ENCODE results near the gene RAB6A.
"Not testable (repeated sequence)": the region's sequence is repeated elsewhere in the genome, so short reads cannot be mapped to it uniquely, and the experiment has no call there.

DNA sequence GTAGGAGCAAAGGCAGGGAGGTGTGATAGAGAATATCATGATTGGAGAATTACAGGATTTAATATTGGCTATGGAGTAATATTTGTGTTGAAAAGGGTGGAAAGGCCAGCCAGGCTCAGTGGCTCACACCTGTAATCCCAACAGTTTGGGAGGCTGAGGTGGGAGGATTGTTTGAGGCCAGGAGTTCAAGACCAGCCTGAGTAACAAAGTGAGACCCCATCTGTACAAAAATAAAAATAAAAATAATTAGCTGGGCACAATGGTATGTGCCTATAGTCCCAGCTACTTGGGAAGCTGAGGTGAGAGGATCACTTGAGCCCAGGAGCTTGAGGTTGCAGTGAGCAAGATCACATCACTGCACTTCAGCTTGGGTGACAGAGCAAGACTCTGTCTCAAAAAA lies 24.6 kb upstream of the RAB6A start:
- not testable (repeated sequence) for TF ChIP-seq POLR2AphosphoS5 (IDR thresholded peaks at IDR 0.05; ENCODE audit: borderline replicate concordance, low read depth, low read length); EZH2 (IDR thresholded peaks at IDR 0.05)
